ENCODE data around the gene PPP1R15B.

DNA sequence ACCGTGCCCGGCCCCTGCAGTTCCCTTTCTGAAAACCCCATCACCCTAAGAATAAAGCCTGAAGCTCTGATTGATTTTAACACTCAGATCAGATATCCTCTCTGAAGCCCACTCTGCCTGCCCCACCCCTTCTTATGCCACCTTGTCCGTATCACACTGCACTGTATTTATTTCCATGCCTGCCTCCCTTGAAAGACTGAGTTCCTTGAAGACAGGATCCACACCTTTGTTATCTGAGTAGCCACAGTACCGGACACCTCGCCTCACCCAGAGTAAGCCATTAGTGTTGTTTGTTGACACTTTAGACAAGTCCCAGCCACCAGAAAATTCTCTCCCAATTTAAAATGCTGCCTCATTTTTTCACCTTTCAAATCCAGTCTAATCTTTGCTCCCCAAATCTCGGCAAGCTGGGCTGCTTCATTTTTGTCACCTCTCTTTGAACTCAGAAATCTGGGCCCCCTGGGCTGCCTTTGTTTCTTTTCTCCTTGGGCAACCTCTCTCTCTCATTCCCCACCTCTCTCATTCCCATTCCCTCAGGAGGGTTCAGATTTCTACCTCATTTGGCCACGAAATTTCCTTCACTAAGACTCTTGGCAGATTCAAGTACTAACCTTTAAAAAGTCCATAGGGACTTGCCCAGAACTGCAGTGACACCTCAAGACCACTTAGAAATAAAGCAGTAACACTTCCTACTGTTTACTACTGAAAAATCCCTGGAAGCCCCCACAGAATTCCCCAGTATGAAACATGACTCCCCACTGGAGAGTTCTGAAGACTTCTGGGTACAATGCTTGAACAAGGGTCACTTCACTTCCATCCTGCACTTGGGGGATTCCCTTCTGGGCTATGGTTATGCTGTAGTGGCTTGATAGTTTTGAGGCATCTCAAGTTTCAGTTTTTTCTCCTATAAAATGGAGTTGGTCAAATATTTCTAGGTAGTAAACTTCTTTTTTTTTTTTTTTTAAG lies 8.7 kb upstream of the PPP1R15B start:
- TF ChIP-seq, protein P1, sequence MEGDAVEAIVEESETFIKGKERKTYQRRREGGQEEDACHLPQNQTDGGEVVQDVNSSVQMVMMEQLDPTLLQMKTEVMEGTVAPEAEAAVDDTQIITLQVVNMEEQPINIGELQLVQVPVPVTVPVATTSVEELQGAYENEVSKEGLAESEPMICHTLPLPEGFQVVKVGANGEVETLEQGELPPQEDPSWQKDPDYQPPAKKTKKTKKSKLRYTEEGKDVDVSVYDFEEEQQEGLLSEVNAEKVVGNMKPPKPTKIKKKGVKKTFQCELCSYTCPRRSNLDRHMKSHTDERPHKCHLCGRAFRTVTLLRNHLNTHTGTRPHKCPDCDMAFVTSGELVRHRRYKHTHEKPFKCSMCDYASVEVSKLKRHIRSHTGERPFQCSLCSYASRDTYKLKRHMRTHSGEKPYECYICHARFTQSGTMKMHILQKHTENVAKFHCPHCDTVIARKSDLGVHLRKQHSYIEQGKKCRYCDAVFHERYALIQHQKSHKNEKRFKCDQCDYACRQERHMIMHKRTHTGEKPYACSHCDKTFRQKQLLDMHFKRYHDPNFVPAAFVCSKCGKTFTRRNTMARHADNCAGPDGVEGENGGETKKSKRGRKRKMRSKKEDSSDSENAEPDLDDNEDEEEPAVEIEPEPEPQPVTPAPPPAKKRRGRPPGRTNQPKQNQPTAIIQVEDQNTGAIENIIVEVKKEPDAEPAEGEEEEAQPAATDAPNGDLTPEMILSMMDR (IDR thresholded peaks at IDR 0.05) = no peak
- no peak for TF ChIP-seq POLR2A (IDR thresholded peaks at IDR 0.05)

Data from uterus (tissue), 2 donors.